ENCODE measurements around the gene SPRR3. TPM values are rescaled to one million over a fixed set of nuclear protein-coding genes. Genes with fewer than 3 reads are reported as not detected.

SPRR3 gene
- total RNA-seq, 4 donors from 2014 or later: not detected

GRCh38 chr1:152970495-152970894, 31.1 kb upstream of the SPRR3 start, which contains the start of gene SPRR4:
SPRR4 (plus strand) TSS chr1:152970648; CDS start chr1:152971891, 1,243 bp downstream.
- no peak for TF ChIP-seq CTCF (IDR thresholded peaks at IDR 0.05; ENCODE audit: low read depth)

GRCh38 chr1:152972196-152972886, 29.2 kb upstream of the SPRR3 start:
- TF ChIP-seq CTCF (IDR thresholded peaks at IDR 0.05; ENCODE audit: low read depth): no peak

- no peak for TF ChIP-seq CTCF (IDR thresholded peaks at IDR 0.05; ENCODE audit: low read depth)
Observed at GRCh38 chr1:152976688-152977087, 24.9 kb upstream of the SPRR3 start.

GRCh38 chr1:152977614-152978013, 23.9 kb upstream of the SPRR3 start:
- no peak for TF ChIP-seq CTCF (IDR thresholded peaks at IDR 0.05; ENCODE audit: low read depth)

GRCh38 chr1:152980676-152981075, 20.9 kb upstream of the SPRR3 start:
- TF ChIP-seq CTCF (IDR thresholded peaks at IDR 0.05; ENCODE audit: low read depth): no peak

- TF ChIP-seq CTCF (IDR thresholded peaks at IDR 0.05; ENCODE audit: low read depth): no peak
Observed at GRCh38 chr1:152981146-152981871, 20.2 kb upstream of the SPRR3 start.

GRCh38 chr1:152982076-152982475, 19.5 kb upstream of the SPRR3 start:
- TF ChIP-seq CTCF (IDR thresholded peaks at IDR 0.05; ENCODE audit: low read depth): no peak
